ENCODE data around the gene CYP8B1.
"Not testable (repeated sequence)": the region's sequence is repeated elsewhere in the genome, so short reads cannot be mapped to it uniquely, and the experiment has no call there.

The CYP8B1 gene

GRCh38 chr3:42884324-42884723 lies 8.6 kb upstream of the CYP8B1 start:
- DNase-seq, result no peak

- not testable (repeated sequence) for DNase-seq
Observed at GRCh38 chr3:42883251-42883930, 7.7 kb upstream of the CYP8B1 start.

- no peak for DNase-seq
Observed at GRCh38 chr3:42880601-42881451, 5.1 kb upstream of the CYP8B1 start.

- DNase-seq, result no peak
Observed at GRCh38 chr3:42880183-42880582, 4.5 kb upstream of the CYP8B1 start.

GRCh38 chr3:42877881-42878280 lies 2.2 kb upstream of the CYP8B1 start:
- no peak for DNase-seq

- no peak for DNase-seq
Observed at GRCh38 chr3:42876940-42877720, 1.5 kb upstream of the CYP8B1 start.

- no peak for DNase-seq
Observed at GRCh38 chr3:42876401-42876800, 722 bp upstream of the CYP8B1 start.

- no peak for DNase-seq
Observed at GRCh38 chr3:42874749-42875148, 930 bp downstream of the CYP8B1 start.

- no peak for DNase-seq
Observed at GRCh38 chr3:42873221-42873982, 2.3 kb downstream of the CYP8B1 start.

GRCh38 chr3:42872718-42873117 lies 3.0 kb downstream of the CYP8B1 start:
- no peak for DNase-seq

- DNase-seq, result no peak
Observed at GRCh38 chr3:42871592-42872196, 4.0 kb downstream of the CYP8B1 start.

GRCh38 chr3:42868841-42869240 lies 6.8 kb downstream of the CYP8B1 start:
- DNase-seq, result no peak

- DNase-seq, result no peak
Observed at GRCh38 chr3:42867138-42867537, 8.5 kb downstream of the CYP8B1 start.

- DNase-seq, result no peak
Observed at GRCh38 chr3:42865256-42865655, 10.4 kb downstream of the CYP8B1 start.

- DNase-seq, result no peak
Observed at GRCh38 chr3:42864321-42864950, 11.2 kb downstream of the CYP8B1 start.

GRCh38 chr3:42856544-42856943 lies 19.1 kb downstream of the CYP8B1 start:
- no peak for DNase-seq

- no peak for DNase-seq
Observed at GRCh38 chr3:42855547-42856380, 19.9 kb downstream of the CYP8B1 start.

- no peak for DNase-seq
Observed at GRCh38 chr3:42855219-42855546, 20.5 kb downstream of the CYP8B1 start.

- no peak for DNase-seq
Observed at GRCh38 chr3:42853739-42854302, 21.9 kb downstream of the CYP8B1 start.

- no peak for DNase-seq
Observed at GRCh38 chr3:42853056-42853455, 22.6 kb downstream of the CYP8B1 start.

GRCh38 chr3:42852441-42852840 lies 23.2 kb downstream of the CYP8B1 start:
- no peak for DNase-seq
